Activated CD8-positive, alpha-beta T cell treated with anti-CD3 and anti-CD28 coated beads for 36 hours (primary cell): ENCODE measurements around the gene MAGI2. TPM values are rescaled to one million over a fixed set of nuclear protein-coding genes. Genes with fewer than 3 reads are reported as not detected.

Experiments used
- ATAC-seq: fragments of 200-7000 bp; cut with Tn5 transposase; one replicate; pipeline ENCODE4 v1.10.0; 2021; ENCODE audit warnings: mild to moderate bottlenecking, moderate library complexity
- CTCF ChIA-PET: fragments of 350-600 bp; sonication (Branson Sonifier 250); formaldehyde crosslinking; loops from one replicate; lab custom pipeline; 2021; ENCODE audit warnings: antibody characterized with exemption; lab: Charles Lee
- POLR2A ChIA-PET: fragments of 350-600 bp; sonication (Branson Sonifier 250); formaldehyde crosslinking; loops from one replicate; lab custom pipeline; 2021; ENCODE audit warnings: antibody characterized with exemption; lab: Charles Lee
- DNase-seq: peaks from one replicate; pipeline ENCODE4 v3.0.0-alpha.2; 2020
- H3K27ac Mint-ChIP-seq: one replicate; pipeline ENCODE4 v1.8.0; 2021; ENCODE audit warnings: mild to moderate bottlenecking, mixed read lengths
- H3K27me3 Mint-ChIP-seq: one replicate; pipeline ENCODE4 v1.8.0; 2021; ENCODE audit warnings: mixed read lengths
- H3K36me3 Mint-ChIP-seq: one replicate; pipeline ENCODE4 v1.8.0; 2021; ENCODE audit warnings: low read depth, mixed read lengths
- H3K4me1 Mint-ChIP-seq: one replicate; pipeline ENCODE4 v1.8.0; 2021; ENCODE audit warnings: low read depth, mixed read lengths
- H3K4me3 Mint-ChIP-seq: one replicate; pipeline ENCODE4 v1.8.0; 2021; ENCODE audit warnings: mild to moderate bottlenecking, moderate library complexity, mixed read lengths
- H3K9me3 Mint-ChIP-seq: one replicate; pipeline ENCODE4 v1.8.0; 2021; ENCODE audit warnings: mixed read lengths
- CTCF ChIP-seq: fragments of 200-600 bp; IDR thresholded peaks from one replicate; pipeline ENCODE4 v1.8.0; 2022; ENCODE audit warnings: antibody characterized with exemption, mild to moderate bottlenecking
- intact Hi-C: fragments of 100-400 bp; cut with micrococcal nuclease; formaldehyde crosslinking; loops from one replicate; pipeline ENCODE4 v1.10.0; 2022
- total RNA-seq, 2 experiments: library from RNA; stranded (reverse); gene quantifications; one replicate each; pipeline ENCODE4 v1.2.3, GENCODE V29; 2021

The MAGI2 gene
- total RNA-seq, 2 experiments from 2014 or later = 0.04 to 0.09 TPM

GRCh38 chr7:79377097-79377496 lies 76.4 kb downstream of the MAGI2 start:
- DNase-seq = no peak
- no peak overlapping the region for H3K27ac Mint-ChIP-seq
- H3K4me3 Mint-ChIP-seq = no peak overlapping the region
- no peak for ATAC-seq
- no peaks in the 10 kb centered on the region for H3K36me3 Mint-ChIP-seq
- peaks cover 2% of the 10 kb centered on the region for H3K9me3 Mint-ChIP-seq
- intact Hi-C loops = loop anchor here (2.0 kb wide), 1 partner anchor 20 kb away; no protein-coding TSS in a partner anchor
- H3K4me1 Mint-ChIP-seq = no peaks in the 10 kb centered on the region
- no peaks in the 10 kb centered on the region for H3K27me3 Mint-ChIP-seq
- no peak for TF ChIP-seq CTCF
- ChIA-PET POLR2A (no interaction called here), CTCF (no interaction called here)

GRCh38 chr7:79376299-79377025 lies 77.0 kb downstream of the MAGI2 start:
- Mint-ChIP-seq H3K4me3 (no peak overlapping the region), H3K27me3 (no peaks in the 10 kb centered on the region), H3K4me1 (no peaks in the 10 kb centered on the region), H3K36me3 (no peaks in the 10 kb centered on the region), H3K27ac (no peak overlapping the region), H3K9me3 (peaks cover 2% of the 10 kb centered on the region)
- TF ChIP-seq CTCF = no peak
- DNase-seq (no peak), ATAC-seq (no peak)
- intact Hi-C loops = loop anchor here (2.0 kb wide), 1 partner anchor 20 kb away; no protein-coding TSS in a partner anchor
- ChIA-PET CTCF (no interaction called here), POLR2A (no interaction called here)

DNA sequence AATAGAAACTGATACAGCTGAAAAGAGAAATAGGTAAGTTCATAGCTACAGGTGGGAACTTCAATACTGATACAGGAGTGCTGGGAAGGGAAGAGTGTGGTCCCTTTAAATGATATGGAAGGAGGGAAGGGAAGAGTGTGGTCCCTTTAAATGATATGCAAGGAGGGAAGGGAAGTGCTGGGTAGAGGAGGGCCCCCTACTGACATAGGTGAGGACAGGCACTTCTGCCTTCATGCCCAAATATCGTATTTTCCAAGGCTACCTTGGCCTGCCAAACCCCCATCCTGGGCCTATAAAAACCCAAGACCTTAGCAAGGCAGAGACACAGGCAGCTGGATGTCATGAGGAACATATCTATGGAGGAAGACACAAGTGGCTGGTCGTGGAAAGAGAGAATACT lies 92.3 kb downstream of the MAGI2 start:
- no peak for ATAC-seq
- no peaks in the 10 kb centered on the region for H3K36me3 Mint-ChIP-seq
- intact Hi-C loops = no loop called here
- no peaks in the 10 kb centered on the region for H3K4me1 Mint-ChIP-seq
- H3K27ac Mint-ChIP-seq = no peak overlapping the region
- no peak for TF ChIP-seq CTCF
- ChIA-PET CTCF (no interaction called here), POLR2A (interaction anchor here (0.6 kb wide), 1 partner anchor 23 kb away, joined by 5 read pairs; no protein-coding TSS in a partner anchor)
- H3K27me3 Mint-ChIP-seq = peaks cover 2% of the 10 kb centered on the region
- peaks cover 2% of the 10 kb centered on the region for H3K9me3 Mint-ChIP-seq
- H3K4me3 Mint-ChIP-seq = no peak overlapping the region
- DNase-seq = no peak

- ChIA-PET CTCF (no interaction called here), POLR2A (interaction anchor here (0.6 kb wide), 1 partner anchor 1457 kb away, joined by 3 read pairs; no protein-coding TSS in a partner anchor)
- no peak for TF ChIP-seq CTCF
- ATAC-seq (no peak), DNase-seq (no peak)
- peaks cover 2% of the 10 kb centered on the region for H3K9me3 Mint-ChIP-seq
- peaks cover 2% of the 10 kb centered on the region for H3K27me3 Mint-ChIP-seq
- no peak overlapping the region for H3K27ac Mint-ChIP-seq
- H3K36me3 Mint-ChIP-seq = no peaks in the 10 kb centered on the region
- no peaks in the 10 kb centered on the region for H3K4me1 Mint-ChIP-seq
- intact Hi-C loops = no loop called here
- no peak overlapping the region for H3K4me3 Mint-ChIP-seq
These were observed 93.6 kb downstream of the MAGI2 start for GRCh38 chr7:79359827-79360226.

DNA sequence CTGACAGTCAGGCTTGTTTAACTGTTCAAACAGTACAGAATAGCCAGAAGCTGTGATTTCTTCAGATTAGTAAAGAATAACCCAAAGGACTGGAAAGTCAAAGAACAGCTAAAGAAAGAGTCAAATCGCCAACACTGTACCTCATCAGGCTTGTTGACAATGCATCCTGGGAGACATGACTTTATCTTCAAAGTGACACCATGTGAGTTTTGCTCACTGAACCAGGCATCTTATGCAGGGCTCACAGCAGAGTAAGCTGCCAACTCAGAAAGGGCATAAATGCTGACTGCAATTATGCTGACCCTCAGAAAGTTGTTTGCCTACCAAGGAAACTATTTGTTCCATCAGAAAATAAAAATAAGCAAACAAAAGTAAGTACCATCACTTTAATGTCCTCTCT lies 96.4 kb downstream of the MAGI2 start:
- ChIA-PET POLR2A (interaction anchor here (0.5 kb wide), 1 partner anchor 15 kb away, joined by 3 read pairs; no protein-coding TSS in a partner anchor), CTCF (no interaction called here)
- H3K36me3 Mint-ChIP-seq = no peaks in the 10 kb centered on the region
- H3K27me3 Mint-ChIP-seq = peaks cover 2% of the 10 kb centered on the region
- ATAC-seq (no peak), DNase-seq (no peak)
- no peak overlapping the region for H3K27ac Mint-ChIP-seq
- intact Hi-C loops = loop anchor here (2.0 kb wide), 1 partner anchor 20 kb away; no protein-coding TSS in a partner anchor
- no peak for TF ChIP-seq CTCF
- H3K4me1 Mint-ChIP-seq = no peaks in the 10 kb centered on the region
- H3K9me3 Mint-ChIP-seq = peaks cover 2% of the 10 kb centered on the region
- H3K4me3 Mint-ChIP-seq = no peak overlapping the region
